22Rv1 (cell line): ENCODE measurements around the gene NCKAP5L.
A peak's percentile ranks its signal among the peaks of the same experiment; 100 is the strongest.

ENCODE experiments used
- ZFX ChIP-seq: fragments of 450-650 bp; IDR thresholded peaks from 2 replicates; pipeline ENCODE4 v1.6.1; 2017; ENCODE audit warnings: antibody characterized with exemption, borderline replicate concordance
- TF ChIP-seq, protein P1 (sequence below): fragments of 450-650 bp; IDR thresholded peaks from 2 replicates; pipeline ENCODE4 v1.5.1; 2017; ENCODE audit warnings: mild to moderate bottlenecking

DNA sequence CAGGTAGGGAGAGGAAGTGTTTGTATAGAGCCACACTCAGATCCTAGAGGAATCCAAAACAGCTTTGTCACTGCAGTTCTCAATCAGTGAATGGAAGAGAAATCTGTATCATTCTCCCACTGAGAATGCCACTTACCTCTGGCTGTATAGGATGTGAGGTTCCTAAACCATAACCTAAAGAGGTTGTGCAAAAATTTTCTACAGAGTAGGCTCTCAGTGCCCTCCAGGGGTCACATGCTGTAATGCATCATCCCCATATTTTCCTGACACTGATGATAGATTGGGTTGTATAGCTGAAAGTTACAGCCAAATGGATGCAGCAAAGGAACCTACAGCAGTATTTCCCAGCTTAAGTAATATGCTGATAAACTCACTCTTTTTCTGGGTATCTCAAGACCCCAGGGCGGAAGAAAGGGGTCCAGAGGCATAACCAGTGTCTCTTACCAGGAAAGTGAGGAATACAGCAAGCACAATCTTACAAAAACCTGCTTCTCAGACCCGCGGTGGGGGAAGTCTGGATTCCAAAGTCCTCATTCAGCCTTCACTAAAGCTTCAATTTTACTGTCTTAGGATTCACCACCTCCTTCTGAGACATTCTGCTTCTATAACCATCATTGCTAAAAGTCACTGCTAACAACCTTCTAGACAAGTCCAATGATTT lies 10.9 kb upstream of the NCKAP5L start:
- TF ChIP-seq, protein P1, sequence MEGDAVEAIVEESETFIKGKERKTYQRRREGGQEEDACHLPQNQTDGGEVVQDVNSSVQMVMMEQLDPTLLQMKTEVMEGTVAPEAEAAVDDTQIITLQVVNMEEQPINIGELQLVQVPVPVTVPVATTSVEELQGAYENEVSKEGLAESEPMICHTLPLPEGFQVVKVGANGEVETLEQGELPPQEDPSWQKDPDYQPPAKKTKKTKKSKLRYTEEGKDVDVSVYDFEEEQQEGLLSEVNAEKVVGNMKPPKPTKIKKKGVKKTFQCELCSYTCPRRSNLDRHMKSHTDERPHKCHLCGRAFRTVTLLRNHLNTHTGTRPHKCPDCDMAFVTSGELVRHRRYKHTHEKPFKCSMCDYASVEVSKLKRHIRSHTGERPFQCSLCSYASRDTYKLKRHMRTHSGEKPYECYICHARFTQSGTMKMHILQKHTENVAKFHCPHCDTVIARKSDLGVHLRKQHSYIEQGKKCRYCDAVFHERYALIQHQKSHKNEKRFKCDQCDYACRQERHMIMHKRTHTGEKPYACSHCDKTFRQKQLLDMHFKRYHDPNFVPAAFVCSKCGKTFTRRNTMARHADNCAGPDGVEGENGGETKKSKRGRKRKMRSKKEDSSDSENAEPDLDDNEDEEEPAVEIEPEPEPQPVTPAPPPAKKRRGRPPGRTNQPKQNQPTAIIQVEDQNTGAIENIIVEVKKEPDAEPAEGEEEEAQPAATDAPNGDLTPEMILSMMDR, result peak; percentile 76
- no peak for TF ChIP-seq ZFX
